Measurements from ENCODE around the gene LCE3A.

LCE3A gene

DNA sequence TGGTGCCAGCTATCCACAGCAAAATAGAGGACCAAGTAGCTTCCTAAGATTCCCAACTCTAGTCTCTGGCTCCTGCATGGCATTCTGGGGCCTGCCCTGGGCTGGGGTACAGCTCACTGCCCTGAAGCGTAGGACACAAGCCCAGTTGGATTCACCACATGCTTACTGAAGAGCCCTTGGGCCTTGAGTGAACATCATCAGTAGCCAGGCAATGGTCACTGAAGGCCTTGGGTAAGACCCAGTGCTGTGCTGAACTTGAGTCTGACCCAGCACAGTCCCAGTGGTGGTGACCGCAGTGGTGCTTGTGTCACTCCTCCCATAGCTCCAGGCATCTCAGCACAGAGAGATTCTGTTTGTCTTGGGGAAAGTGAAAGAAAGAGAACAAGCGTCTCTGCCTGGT, 7.7 kb upstream of the LCE3A start:
- CTCF ChIA-PET = no interaction called here
- TF ChIP-seq NFRKB (IDR thresholded peaks at IDR 0.05) (no peak), SP1 (IDR thresholded peaks at IDR 0.05) (no peak), SUZ12 (IDR thresholded peaks at IDR 0.05) (no peak), TARDBP (IDR thresholded peaks at IDR 0.05) (no peak), ARNT (IDR thresholded peaks at IDR 0.05) (no peak), FOXM1 (IDR thresholded peaks at IDR 0.05; ENCODE audit: borderline replicate concordance) (no peak), ELF4 (IDR thresholded peaks at IDR 0.05) (no peak), LEF1 (IDR thresholded peaks at IDR 0.05; ENCODE audit: borderline replicate concordance) (no peak), ZNF384 (IDR thresholded peaks at IDR 0.05) (no peak), BHLHE40 (IDR thresholded peaks at IDR 0.05; ENCODE audit: borderline replicate concordance) (no peak), CTBP1 (IDR thresholded peaks at IDR 0.05; ENCODE audit: borderline replicate concordance) (no peak), FOXK2 (IDR thresholded peaks at IDR 0.05) (no peak), FOXA1 (IDR thresholded peaks at IDR 0.05) (no peak), L3MBTL2 (conservative IDR thresholded peaks at IDR 0.05) (no peak), HDGF (IDR thresholded peaks at IDR 0.05; ENCODE audit: borderline replicate concordance) (no peak)
- TF ChIP-seq, protein P1, sequence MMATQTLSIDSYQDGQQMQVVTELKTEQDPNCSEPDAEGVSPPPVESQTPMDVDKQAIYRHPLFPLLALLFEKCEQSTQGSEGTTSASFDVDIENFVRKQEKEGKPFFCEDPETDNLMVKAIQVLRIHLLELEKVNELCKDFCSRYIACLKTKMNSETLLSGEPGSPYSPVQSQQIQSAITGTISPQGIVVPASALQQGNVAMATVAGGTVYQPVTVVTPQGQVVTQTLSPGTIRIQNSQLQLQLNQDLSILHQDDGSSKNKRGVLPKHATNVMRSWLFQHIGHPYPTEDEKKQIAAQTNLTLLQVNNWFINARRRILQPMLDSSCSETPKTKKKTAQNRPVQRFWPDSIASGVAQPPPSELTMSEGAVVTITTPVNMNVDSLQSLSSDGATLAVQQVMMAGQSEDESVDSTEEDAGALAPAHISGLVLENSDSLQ (IDR thresholded peaks at IDR 0.05) = no peak
- POLR2A ChIA-PET = no interaction called here
- DNase-seq (ENCODE audit: extremely low spot score) = peak; percentile 1

DNA sequence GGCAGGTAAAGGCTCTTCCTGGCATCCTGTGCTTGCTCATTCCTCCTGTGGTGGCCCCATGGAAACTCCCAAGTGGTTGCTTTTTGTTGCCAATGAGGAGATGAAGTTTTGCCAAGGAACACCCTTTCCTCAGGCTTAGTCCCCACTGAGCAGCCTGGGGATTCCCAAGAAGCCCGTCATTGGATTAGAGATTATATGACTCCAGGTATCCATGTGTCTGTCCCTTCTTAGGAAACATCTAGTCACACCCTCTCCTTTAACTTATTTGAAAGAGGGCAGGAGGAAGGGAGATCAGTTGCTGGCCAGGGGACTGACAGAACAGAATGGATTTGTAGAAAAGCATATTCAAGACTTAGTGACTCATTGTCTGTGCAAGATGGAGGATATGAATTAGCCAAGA, 3.8 kb upstream of the LCE3A start:
- POLR2A ChIA-PET = no interaction called here

DNA sequence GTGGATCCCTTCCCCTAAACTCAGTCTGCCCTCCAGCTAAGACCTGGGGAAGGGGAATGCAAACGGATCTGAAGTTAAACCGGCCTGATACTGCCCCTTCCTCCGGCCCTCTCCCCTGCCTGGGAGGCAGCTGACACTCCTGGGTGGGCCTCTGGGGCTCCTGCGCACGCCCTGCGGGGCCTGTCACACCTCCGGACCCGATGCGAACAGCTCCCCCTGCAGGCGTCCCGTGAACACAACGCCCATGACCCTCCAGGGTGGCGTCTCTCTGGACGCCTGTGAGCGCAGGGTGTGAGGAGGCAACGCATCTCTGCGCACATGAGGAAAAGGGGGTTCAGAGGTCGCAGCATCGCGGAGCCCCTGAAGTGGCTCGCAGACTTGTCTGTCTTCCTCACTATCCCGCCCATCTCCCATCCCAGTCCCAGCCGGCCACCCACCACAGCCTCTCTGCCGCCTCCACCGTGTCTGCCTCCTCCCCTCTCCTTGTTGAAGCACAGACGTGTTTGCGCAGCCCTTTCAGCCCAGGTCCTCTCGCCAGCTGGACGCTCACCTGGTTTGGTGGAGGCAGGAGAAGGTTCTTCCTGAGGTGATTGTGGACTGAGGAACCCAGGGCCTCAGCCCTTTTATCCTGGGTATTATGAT, 421 bp upstream of the LCE3A start:
- DNase-seq (ENCODE audit: extremely low spot score) = peak; percentile 69
- ChIA-PET CTCF (interaction anchor here (1.0 to 1.3 kb wide), 3 partner anchors 13 to 45 kb away, joined by 3 to 4 read pairs (median 4); no protein-coding TSS in a partner anchor), POLR2A (no interaction called here)
- TF ChIP-seq FOXK2 (IDR thresholded peaks at IDR 0.05) (no peak), SP1 (IDR thresholded peaks at IDR 0.05) (no peak)
- TF ChIP-seq, protein P1 (IDR thresholded peaks at IDR 0.05) = no peak

More for the DNA sequence above, 3.8 kb upstream of the LCE3A start:
- TF ChIP-seq SP1 (IDR thresholded peaks at IDR 0.05) (no peak), LEF1 (IDR thresholded peaks at IDR 0.05; ENCODE audit: borderline replicate concordance) (no peak), BHLHE40 (IDR thresholded peaks at IDR 0.05; ENCODE audit: borderline replicate concordance) (no peak), ARNT (IDR thresholded peaks at IDR 0.05) (no peak), FOXA1 (IDR thresholded peaks at IDR 0.05) (no peak), ELF4 (IDR thresholded peaks at IDR 0.05) (no peak), HDGF (IDR thresholded peaks at IDR 0.05; ENCODE audit: borderline replicate concordance) (no peak), FOXM1 (IDR thresholded peaks at IDR 0.05; ENCODE audit: borderline replicate concordance) (no peak), FOXK2 (IDR thresholded peaks at IDR 0.05) (no peak), ZNF384 (IDR thresholded peaks at IDR 0.05) (no peak), NFRKB (IDR thresholded peaks at IDR 0.05) (no peak), CTBP1 (IDR thresholded peaks at IDR 0.05; ENCODE audit: borderline replicate concordance) (no peak)
- TF ChIP-seq, protein P1 (IDR thresholded peaks at IDR 0.05) = no peak
- CTCF ChIA-PET = no interaction called here
- DNase-seq (ENCODE audit: extremely low spot score) = peak; percentile 1

DNA sequence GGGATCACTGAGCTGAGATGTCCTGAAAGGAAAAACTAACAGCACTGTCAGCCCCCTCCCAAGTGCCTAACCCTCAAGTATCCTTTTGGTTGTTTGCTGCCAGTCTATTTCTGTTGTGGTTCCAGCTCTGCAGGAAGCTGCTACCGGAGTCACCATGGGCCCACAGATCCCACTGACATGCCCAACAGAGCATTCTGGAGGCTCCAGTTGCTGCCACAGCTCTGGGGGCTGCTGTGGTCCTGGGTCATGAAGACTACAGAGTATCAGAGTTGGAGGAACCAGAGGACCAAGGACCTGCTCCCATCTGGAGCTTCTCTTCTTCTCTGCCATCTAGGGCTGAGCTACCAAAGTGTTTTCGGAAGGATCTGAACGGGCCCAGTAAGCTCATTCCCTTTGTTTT, 910 bp downstream of the LCE3A start:
- POLR2A ChIA-PET = no interaction called here
- CTCF ChIA-PET = interaction anchor here (0.6 to 1.2 kb wide), 2 partner anchors 31 to 43 kb away, joined by 4 read pairs; no protein-coding TSS in a partner anchor
- DNase-seq (ENCODE audit: extremely low spot score) = peak; percentile 3
- no peak for TF ChIP-seq ELF4 (IDR thresholded peaks at IDR 0.05)

DNA sequence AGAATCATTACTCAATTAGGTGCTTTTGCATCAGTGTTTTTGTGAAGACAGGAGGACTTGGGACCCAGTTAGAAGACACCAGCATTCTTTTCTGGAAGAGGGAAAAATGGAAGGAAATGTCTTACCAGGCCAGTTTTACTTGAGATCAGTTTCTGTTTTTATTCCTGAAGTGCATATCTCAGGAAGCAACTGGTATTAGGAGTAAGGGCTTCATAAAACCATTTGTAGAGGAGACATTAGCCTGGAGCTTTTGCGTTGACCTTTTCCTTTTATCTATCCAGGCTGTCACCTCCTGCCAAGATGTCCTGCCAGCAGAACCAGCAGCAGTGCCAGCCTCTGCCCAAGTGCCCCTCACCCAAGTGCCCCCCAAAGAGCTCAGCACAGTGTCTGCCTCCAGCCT, 9.4 kb downstream of the LCE3A start, which contains the start of gene LCE3B:
Gene LCE3B, plus strand, starts transcription at position 301 of the 400 bp plus-strand sequence. Its CDS starts 0 bp downstream, at position 301.
- POLR2A ChIA-PET = no interaction called here
- no peak for DNase-seq (ENCODE audit: extremely low spot score)
- CTCF ChIA-PET = no interaction called here
- TF ChIP-seq CTBP1 (IDR thresholded peaks at IDR 0.05; ENCODE audit: borderline replicate concordance) (no peak), BHLHE40 (IDR thresholded peaks at IDR 0.05; ENCODE audit: borderline replicate concordance) (no peak), ARNT (IDR thresholded peaks at IDR 0.05) (no peak), SUZ12 (IDR thresholded peaks at IDR 0.05) (no peak), FOXM1 (IDR thresholded peaks at IDR 0.05; ENCODE audit: borderline replicate concordance) (no peak), FOXK2 (IDR thresholded peaks at IDR 0.05) (no peak), NFRKB (IDR thresholded peaks at IDR 0.05) (no peak), LEF1 (IDR thresholded peaks at IDR 0.05; ENCODE audit: borderline replicate concordance) (no peak), SP1 (IDR thresholded peaks at IDR 0.05) (no peak)
- TF ChIP-seq, protein P1 (IDR thresholded peaks at IDR 0.05) = no peak

DNA sequence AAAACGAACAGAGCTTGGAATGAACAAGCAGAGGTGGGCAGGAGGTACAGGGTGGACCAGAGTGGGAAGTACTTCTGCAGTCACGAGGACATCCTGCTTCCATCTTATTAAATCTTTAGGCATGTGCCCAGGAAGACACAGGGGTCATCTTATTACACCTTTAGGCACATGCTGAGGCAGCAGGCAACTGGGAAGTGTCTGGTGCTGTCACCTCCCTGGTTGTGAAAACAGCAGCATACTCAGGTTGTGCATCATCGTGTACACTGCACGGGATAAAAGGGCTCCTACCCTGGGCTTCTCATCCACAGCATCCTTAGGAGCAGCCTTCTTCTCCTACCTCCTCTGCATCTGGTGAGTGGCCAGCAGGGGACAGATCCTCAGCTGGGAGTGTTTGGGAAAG, 23.0 kb downstream of the LCE3A start, which contains the start of gene LCE3C:
Gene LCE3C, plus strand, starts transcription at position 301 of the 400 bp plus-strand sequence. CDS start 498 bp downstream, outside the sequence.
- TF ChIP-seq SP1 (IDR thresholded peaks at IDR 0.05) = no peak
- TF ChIP-seq CTBP1 (IDR thresholded peaks at IDR 0.05; ENCODE audit: borderline replicate concordance) = no peak
- DNase-seq (ENCODE audit: extremely low spot score) = no peak
- ChIA-PET POLR2A (no interaction called here), CTCF (no interaction called here)

Data from HEK293T (cell line).